Measurements from ENCODE around the gene ZMYND10. TPM values are rescaled to one million over a fixed set of nuclear protein-coding genes. Genes with fewer than 3 reads are reported as not detected.

ZMYND10 gene
- polyA plus RNA-seq, 1 of the 3 experiments (the other 2 are of a cell fraction), result 0.95 TPM

GRCh38 chr3:50354850-50355249 is 9.3 kb upstream of the ZMYND10 start:
- Histone ChIP-seq H2AFZ (ENCODE audit: low read depth) (no peak overlapping the region), H3K79me2 (ENCODE audit: insufficient read depth) (peaks cover 87% of the 10 kb centered on the region), H3K9me2 (no peaks in the 10 kb centered on the region), H3K4me3 (ENCODE audit: low read depth in 2 of 2, low read length in 1 of 2) (no peak overlapping the region), H3K27me3 (ENCODE audit: insufficient read depth) (no peaks in the 10 kb centered on the region), H3K4me1 (ENCODE audit: control insufficient read depth in 1 of 2, insufficient read depth in 2 of 2, low read depth in 1 of 2, low read length in 1 of 2) (peaks cover 16 to 64% of the 10 kb centered on the region in 2 experiments; a peak in 2 of 4 replicates), H3F3A (replicated peaks; ENCODE audit: insufficient read depth) (peaks cover 7% of the 10 kb centered on the region), H3K9me3 (no peaks in the 10 kb centered on the region), H3K36me3 (replicated peaks in 1 of 2; ENCODE audit: control insufficient read depth in 1 of 2, insufficient read depth in 2 of 2, low read length in 1 of 2) (peaks cover 21 to 45% of the 10 kb centered on the region in 2 experiments), H3K4me2 (no peak overlapping the region), H4K20me1 (ENCODE audit: insufficient read depth) (peaks cover 60% of the 10 kb centered on the region), H3K9ac (no peak overlapping the region), H3K27ac (ENCODE audit: low read depth in 2 of 2, low read length in 1 of 2) (no peak overlapping the region; a peak in 1 of 4 replicates)
- DNase-seq, result no peak
- CTCF ChIA-PET, result interaction anchor here (0.6 to 6.4 kb wide), 13 partner anchors 14 to 260 kb away, joined by 3 to 57 read pairs (median 7); no protein-coding TSS in a partner anchor
- 90% methylated on average over 2 of the region's 7 CpGs for WGBS (ENCODE audit: low lambda C conversion rate)
- POLR2A ChIA-PET, result interaction anchor here (1.8 to 4.6 kb wide), 2 partner anchors 26 to 72 kb away, joined by 5 to 13 read pairs; no protein-coding TSS in a partner anchor
- TF ChIP-seq RCOR1 (IDR thresholded peaks at IDR 0.05; ENCODE audit: low read length) (no peak), TEAD4 (IDR thresholded peaks at IDR 0.05; ENCODE audit: borderline replicate concordance, insufficient read depth) (no peak), JUND (IDR thresholded peaks at IDR 0.05) (no peak), MEF2A (IDR thresholded peaks at IDR 0.05; ENCODE audit: borderline replicate concordance, low read depth) (no peak), POLR2AphosphoS5 (IDR thresholded peaks at IDR 0.05; ENCODE audit: low read depth, low read length) (no peak)
- TF ChIP-seq, protein P1, sequence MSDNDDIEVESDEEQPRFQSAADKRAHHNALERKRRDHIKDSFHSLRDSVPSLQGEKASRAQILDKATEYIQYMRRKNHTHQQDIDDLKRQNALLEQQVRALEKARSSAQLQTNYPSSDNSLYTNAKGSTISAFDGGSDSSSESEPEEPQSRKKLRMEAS (IDR thresholded peaks at IDR 0.05; ENCODE audit: low read depth), result no peak
- TF ChIP-seq, protein P2, sequence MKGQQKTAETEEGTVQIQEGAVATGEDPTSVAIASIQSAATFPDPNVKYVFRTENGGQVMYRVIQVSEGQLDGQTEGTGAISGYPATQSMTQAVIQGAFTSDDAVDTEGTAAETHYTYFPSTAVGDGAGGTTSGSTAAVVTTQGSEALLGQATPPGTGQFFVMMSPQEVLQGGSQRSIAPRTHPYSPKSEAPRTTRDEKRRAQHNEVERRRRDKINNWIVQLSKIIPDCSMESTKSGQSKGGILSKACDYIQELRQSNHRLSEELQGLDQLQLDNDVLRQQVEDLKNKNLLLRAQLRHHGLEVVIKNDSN (IDR thresholded peaks at IDR 0.05; ENCODE audit: borderline replicate concordance, low read depth), result no peak
- TF ChIP-seq, protein P3, sequence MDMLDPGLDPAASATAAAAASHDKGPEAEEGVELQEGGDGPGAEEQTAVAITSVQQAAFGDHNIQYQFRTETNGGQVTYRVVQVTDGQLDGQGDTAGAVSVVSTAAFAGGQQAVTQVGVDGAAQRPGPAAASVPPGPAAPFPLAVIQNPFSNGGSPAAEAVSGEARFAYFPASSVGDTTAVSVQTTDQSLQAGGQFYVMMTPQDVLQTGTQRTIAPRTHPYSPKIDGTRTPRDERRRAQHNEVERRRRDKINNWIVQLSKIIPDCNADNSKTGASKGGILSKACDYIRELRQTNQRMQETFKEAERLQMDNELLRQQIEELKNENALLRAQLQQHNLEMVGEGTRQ (IDR thresholded peaks at IDR 0.05; ENCODE audit: borderline replicate concordance, low read depth, low read length), result no peak

- Histone ChIP-seq H3K36me3 (replicated peaks in 1 of 2; ENCODE audit: control insufficient read depth in 1 of 2, insufficient read depth in 2 of 2, low read length in 1 of 2) (peaks cover 21 to 45% of the 10 kb centered on the region in 2 experiments), H3F3A (replicated peaks; ENCODE audit: insufficient read depth) (peaks cover 7% of the 10 kb centered on the region), H3K4me3 (ENCODE audit: low read depth in 2 of 2, low read length in 1 of 2) (no peak overlapping the region), H3K4me1 (ENCODE audit: control insufficient read depth in 1 of 2, insufficient read depth in 2 of 2, low read depth in 1 of 2, low read length in 1 of 2) (peaks cover 19 to 67% of the 10 kb centered on the region in 2 experiments; a peak in 2 of 4 replicates), H3K4me2 (no peak overlapping the region), H2AFZ (ENCODE audit: low read depth) (no peak overlapping the region), H3K9me2 (no peaks in the 10 kb centered on the region), H3K27ac (ENCODE audit: low read depth in 2 of 2, low read length in 1 of 2) (no peak overlapping the region; a peak in 1 of 4 replicates), H3K9me3 (no peaks in the 10 kb centered on the region), H3K9ac (no peak overlapping the region), H4K20me1 (ENCODE audit: insufficient read depth) (peaks cover 60% of the 10 kb centered on the region), H3K27me3 (ENCODE audit: insufficient read depth) (no peaks in the 10 kb centered on the region), H3K79me2 (ENCODE audit: insufficient read depth) (peaks cover 92% of the 10 kb centered on the region)
- POLR2A ChIA-PET, result interaction anchor here (0.6 to 4.6 kb wide), 7 partner anchors 27 to 213 kb away, joined by 3 to 13 read pairs (median 3); partner anchors contain the start of gene C3orf18
- no peak for DNase-seq
- 75% methylated on average over 4 of the region's 5 CpGs for WGBS (ENCODE audit: low lambda C conversion rate)
- CTCF ChIA-PET, result interaction anchor here (0.9 to 6.4 kb wide), 13 partner anchors 14 to 261 kb away, joined by 3 to 57 read pairs (median 7); partner anchors contain the start of gene HYAL1
- TF ChIP-seq TCF12 (IDR thresholded peaks at IDR 0.05), result no peak
- TF ChIP-seq, protein P4, sequence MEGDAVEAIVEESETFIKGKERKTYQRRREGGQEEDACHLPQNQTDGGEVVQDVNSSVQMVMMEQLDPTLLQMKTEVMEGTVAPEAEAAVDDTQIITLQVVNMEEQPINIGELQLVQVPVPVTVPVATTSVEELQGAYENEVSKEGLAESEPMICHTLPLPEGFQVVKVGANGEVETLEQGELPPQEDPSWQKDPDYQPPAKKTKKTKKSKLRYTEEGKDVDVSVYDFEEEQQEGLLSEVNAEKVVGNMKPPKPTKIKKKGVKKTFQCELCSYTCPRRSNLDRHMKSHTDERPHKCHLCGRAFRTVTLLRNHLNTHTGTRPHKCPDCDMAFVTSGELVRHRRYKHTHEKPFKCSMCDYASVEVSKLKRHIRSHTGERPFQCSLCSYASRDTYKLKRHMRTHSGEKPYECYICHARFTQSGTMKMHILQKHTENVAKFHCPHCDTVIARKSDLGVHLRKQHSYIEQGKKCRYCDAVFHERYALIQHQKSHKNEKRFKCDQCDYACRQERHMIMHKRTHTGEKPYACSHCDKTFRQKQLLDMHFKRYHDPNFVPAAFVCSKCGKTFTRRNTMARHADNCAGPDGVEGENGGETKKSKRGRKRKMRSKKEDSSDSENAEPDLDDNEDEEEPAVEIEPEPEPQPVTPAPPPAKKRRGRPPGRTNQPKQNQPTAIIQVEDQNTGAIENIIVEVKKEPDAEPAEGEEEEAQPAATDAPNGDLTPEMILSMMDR (IDR thresholded peaks at IDR 0.05), result no peak
- TF ChIP-seq PBX3 (IDR thresholded peaks at IDR 0.05), result no peak
Observed at GRCh38 chr3:50354186-50354764, 8.7 kb upstream of the ZMYND10 start.

All from SK-N-SH (cell line).